ENCODE measurements around the gene TBC1D9B.
"Not testable (repeated sequence)": the region's sequence is repeated elsewhere in the genome, so short reads cannot be mapped to it uniquely, and the experiment has no call there.

Gene TBC1D9B

GRCh38 chr5:179836225-179837019, 71.3 kb downstream of the TBC1D9B start:
- peak; percentile 55 for DNase-seq

- not testable (repeated sequence) for DNase-seq
Measured at GRCh38 chr5:179834871-179835270, 72.8 kb downstream of the TBC1D9B start.

- no peak for DNase-seq
Measured at GRCh38 chr5:179834120-179834519, 73.6 kb downstream of the TBC1D9B start.

- no peak for DNase-seq
Measured at GRCh38 chr5:179833709-179834070, 74.0 kb downstream of the TBC1D9B start.

GRCh38 chr5:179833056-179833708, 74.5 kb downstream of the TBC1D9B start:
- DNase-seq = no peak

GRCh38 chr5:179832039-179832745, 75.5 kb downstream of the TBC1D9B start:
- DNase-seq = no peak

GRCh38 chr5:179830818-179831468, 76.8 kb downstream of the TBC1D9B start:
- DNase-seq = no peak

- DNase-seq = no peak
Measured at GRCh38 chr5:179829732-179830435, 77.8 kb downstream of the TBC1D9B start.

GRCh38 chr5:179828756-179829421, 78.8 kb downstream of the TBC1D9B start:
- no peak for DNase-seq

GRCh38 chr5:179827680-179828079, 80.0 kb downstream of the TBC1D9B start:
- peak; percentile 34 for DNase-seq

- DNase-seq = no peak
Measured at GRCh38 chr5:179825655-179826182, 82.0 kb downstream of the TBC1D9B start.

- DNase-seq = no peak
Measured at GRCh38 chr5:179824745-179825112, 83.0 kb downstream of the TBC1D9B start.

GRCh38 chr5:179823937-179824744, 83.6 kb downstream of the TBC1D9B start:
- no peak for DNase-seq

- DNase-seq = no peak
Measured at GRCh38 chr5:179822444-179822990, 85.2 kb downstream of the TBC1D9B start.

- DNase-seq = no peak
Measured at GRCh38 chr5:179822059-179822432, 85.7 kb downstream of the TBC1D9B start.

GRCh38 chr5:179821298-179822058, 86.2 kb downstream of the TBC1D9B start:
- peak; percentile 83 for DNase-seq

GRCh38 chr5:179820483-179821297, 87.0 kb downstream of the TBC1D9B start, which contains the start of gene SQSTM1:
SQSTM1 (plus strand) TSS chr5:179820905; CDS start chr5:179820937, 32 bp downstream.
- DNase-seq = peak; percentile 70

- no peak for DNase-seq
Measured at GRCh38 chr5:179820127-179820482, 87.6 kb downstream of the TBC1D9B start.
